ENCODE measurements around the gene KAT7.

DNA sequence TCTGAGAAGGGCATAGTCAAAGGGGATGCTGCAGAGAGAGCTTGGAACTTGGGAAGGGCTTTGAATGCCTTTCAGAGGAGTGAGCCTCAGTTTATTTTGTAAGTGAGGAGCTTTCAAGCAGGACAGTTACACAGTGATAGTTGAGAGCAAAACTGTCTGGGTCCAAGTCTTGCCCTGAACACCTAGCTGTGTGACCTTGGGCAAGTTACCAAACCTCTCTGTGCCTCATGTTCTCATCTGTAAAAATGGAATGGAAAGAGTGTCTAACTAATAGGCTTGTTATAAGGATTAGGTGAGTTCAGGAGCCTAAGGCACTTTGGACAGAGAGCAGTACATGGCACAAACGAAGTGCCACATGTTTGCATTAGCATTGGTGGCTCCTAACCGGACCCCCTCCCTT lies 86.4 kb downstream of the KAT7 start:
- TF ChIP-seq, protein P1, sequence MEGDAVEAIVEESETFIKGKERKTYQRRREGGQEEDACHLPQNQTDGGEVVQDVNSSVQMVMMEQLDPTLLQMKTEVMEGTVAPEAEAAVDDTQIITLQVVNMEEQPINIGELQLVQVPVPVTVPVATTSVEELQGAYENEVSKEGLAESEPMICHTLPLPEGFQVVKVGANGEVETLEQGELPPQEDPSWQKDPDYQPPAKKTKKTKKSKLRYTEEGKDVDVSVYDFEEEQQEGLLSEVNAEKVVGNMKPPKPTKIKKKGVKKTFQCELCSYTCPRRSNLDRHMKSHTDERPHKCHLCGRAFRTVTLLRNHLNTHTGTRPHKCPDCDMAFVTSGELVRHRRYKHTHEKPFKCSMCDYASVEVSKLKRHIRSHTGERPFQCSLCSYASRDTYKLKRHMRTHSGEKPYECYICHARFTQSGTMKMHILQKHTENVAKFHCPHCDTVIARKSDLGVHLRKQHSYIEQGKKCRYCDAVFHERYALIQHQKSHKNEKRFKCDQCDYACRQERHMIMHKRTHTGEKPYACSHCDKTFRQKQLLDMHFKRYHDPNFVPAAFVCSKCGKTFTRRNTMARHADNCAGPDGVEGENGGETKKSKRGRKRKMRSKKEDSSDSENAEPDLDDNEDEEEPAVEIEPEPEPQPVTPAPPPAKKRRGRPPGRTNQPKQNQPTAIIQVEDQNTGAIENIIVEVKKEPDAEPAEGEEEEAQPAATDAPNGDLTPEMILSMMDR (IDR thresholded peaks at IDR 0.05): no peak
- TF ChIP-seq POLR2A (IDR thresholded peaks at IDR 0.05): no peak

All from ovary (tissue), 3 donors.